KMS-11 (cell line): ENCODE data around the gene SLC19A1.

Source experiments
- H2AFZ ChIP-seq: fragments of 200-600 bp; sonication (generic); 2 replicates; pipeline ENCODE4 v1.6.1; 2016; ENCODE audit warnings: antibody characterized with exemption, mixed run types, low read depth
- H3K27ac ChIP-seq: fragments of 200-600 bp; sonication (generic); 2 replicates; pipeline ENCODE4 v1.6.1; 2016; ENCODE audit warnings: mild to moderate bottlenecking, mixed run types
- H3K27me3 ChIP-seq: fragments of 200-600 bp; sonication (generic); 2 replicates; pipeline ENCODE4 v1.6.1; 2017; ENCODE audit warnings: mild to moderate bottlenecking, low read depth, mixed run types, moderate library complexity; ENCODE audit not compliant: insufficient read depth
- H3K36me3 ChIP-seq: fragments of 200-600 bp; sonication (generic); 2 replicates; pipeline ENCODE4 v1.6.1; 2017; ENCODE audit warnings: mild to moderate bottlenecking, mixed run types; ENCODE audit not compliant: insufficient read depth
- H3K4me1 ChIP-seq: fragments of 200-600 bp; sonication (generic); 2 replicates; pipeline ENCODE4 v1.6.1; 2016; ENCODE audit warnings: mild to moderate bottlenecking, low read depth, mixed run types; ENCODE audit not compliant: poor library complexity, severe bottlenecking
- H3K4me2 ChIP-seq: fragments of 200-600 bp; sonication (generic); 2 replicates; pipeline ENCODE4 v1.7.0; 2016; ENCODE audit warnings: mild to moderate bottlenecking, mixed run types
- H3K4me3 ChIP-seq: fragments of 200-600 bp; sonication (generic); IDR thresholded peaks from 2 replicates; pipeline ENCODE4 v1.6.1; 2017; ENCODE audit warnings: low read depth, low read length, mixed read lengths; ENCODE audit not compliant: insufficient read depth
- H3K79me2 ChIP-seq: fragments of 200-600 bp; sonication (generic); 2 replicates; pipeline ENCODE4 v1.6.1; 2016; ENCODE audit warnings: low read depth, mixed run types; ENCODE audit not compliant: insufficient read depth
- H3K9ac ChIP-seq: fragments of 200-600 bp; sonication (generic); 2 replicates; pipeline ENCODE4 v1.6.1; 2016; ENCODE audit warnings: mild to moderate bottlenecking, mixed run types
- H4K20me1 ChIP-seq: fragments of 200-600 bp; sonication (generic); 2 replicates; pipeline ENCODE4 v1.6.1; 2016; ENCODE audit warnings: mild to moderate bottlenecking, mixed run types; ENCODE audit not compliant: insufficient read depth
- TF ChIP-seq, protein P1 (sequence below): fragments of 200-600 bp; sonication (generic); conservative IDR thresholded peaks from 2 replicates; pipeline ENCODE4 v1.6.1; 2017; ENCODE audit warnings: low read depth, mild to moderate bottlenecking, antibody characterized with exemption, low read length, moderate library complexity, mixed read lengths

The SLC19A1 gene

DNA sequence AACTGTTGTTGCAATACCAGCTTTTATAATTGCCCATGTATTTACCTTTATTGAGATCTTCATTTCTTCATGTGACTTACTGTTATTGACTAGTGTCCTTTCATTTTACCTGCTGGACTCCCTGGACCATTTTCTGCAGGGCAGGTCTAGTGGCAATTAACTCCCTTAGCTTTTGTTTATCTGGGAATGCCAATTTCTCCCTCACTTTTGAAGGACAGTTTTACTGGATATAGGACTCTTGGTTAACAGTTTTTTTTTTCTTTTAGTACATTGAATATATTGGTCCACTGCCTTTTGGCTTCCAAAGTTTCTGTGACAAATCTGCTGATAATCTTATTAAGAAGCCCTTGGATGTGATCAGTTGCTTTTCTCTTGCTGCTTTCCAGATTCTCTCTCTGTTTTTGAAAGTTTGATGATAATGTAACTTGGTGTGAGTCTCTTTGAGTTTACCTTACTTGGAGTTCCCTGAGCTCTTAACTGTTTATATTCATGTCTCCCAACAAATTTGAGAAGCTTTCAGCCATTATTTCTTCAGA lies 80.4 kb downstream of the SLC19A1 start:
- Histone ChIP-seq H3K9ac (no peak overlapping the region), H3K36me3 (no peaks in the 10 kb centered on the region), H4K20me1 (no peaks in the 10 kb centered on the region), H3K27me3 (peaks cover 80% of the 10 kb centered on the region), H3K79me2 (no peaks in the 10 kb centered on the region), H3K27ac (no peak overlapping the region), H3K4me1 (no peaks in the 10 kb centered on the region), H3K4me3 (no peak overlapping the region), H2AFZ (no peak overlapping the region), H3K4me2 (no peak overlapping the region)
- TF ChIP-seq, protein P1, sequence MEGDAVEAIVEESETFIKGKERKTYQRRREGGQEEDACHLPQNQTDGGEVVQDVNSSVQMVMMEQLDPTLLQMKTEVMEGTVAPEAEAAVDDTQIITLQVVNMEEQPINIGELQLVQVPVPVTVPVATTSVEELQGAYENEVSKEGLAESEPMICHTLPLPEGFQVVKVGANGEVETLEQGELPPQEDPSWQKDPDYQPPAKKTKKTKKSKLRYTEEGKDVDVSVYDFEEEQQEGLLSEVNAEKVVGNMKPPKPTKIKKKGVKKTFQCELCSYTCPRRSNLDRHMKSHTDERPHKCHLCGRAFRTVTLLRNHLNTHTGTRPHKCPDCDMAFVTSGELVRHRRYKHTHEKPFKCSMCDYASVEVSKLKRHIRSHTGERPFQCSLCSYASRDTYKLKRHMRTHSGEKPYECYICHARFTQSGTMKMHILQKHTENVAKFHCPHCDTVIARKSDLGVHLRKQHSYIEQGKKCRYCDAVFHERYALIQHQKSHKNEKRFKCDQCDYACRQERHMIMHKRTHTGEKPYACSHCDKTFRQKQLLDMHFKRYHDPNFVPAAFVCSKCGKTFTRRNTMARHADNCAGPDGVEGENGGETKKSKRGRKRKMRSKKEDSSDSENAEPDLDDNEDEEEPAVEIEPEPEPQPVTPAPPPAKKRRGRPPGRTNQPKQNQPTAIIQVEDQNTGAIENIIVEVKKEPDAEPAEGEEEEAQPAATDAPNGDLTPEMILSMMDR, result no peak

DNA sequence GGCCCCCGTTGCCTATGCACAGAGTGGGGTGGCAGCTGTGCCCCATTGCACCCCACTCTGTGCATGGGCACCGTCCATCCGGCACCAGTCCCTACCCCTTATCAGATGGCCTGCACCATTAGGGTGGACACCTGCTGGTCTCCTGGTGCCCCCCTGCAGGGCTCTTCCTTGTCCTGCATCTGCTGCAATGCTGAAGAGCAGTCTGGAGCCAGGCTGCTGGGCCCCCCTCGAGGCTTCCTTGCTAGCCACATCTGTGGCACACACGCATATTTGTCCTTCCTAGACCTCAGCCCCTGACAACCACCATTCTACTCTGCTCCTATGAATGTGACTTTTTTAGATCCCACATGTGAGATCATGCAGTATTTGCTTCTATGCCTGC lies 80.9 kb downstream of the SLC19A1 start:
- Histone ChIP-seq H3K27me3 (peaks cover 74% of the 10 kb centered on the region), H3K4me1 (no peaks in the 10 kb centered on the region), H3K9ac (no peak overlapping the region), H3K4me3 (no peak overlapping the region), H3K4me2 (no peak overlapping the region), H2AFZ (no peak overlapping the region), H3K36me3 (no peaks in the 10 kb centered on the region), H3K27ac (no peak overlapping the region), H4K20me1 (no peaks in the 10 kb centered on the region), H3K79me2 (no peaks in the 10 kb centered on the region)
- TF ChIP-seq, protein P1, result no peak

DNA sequence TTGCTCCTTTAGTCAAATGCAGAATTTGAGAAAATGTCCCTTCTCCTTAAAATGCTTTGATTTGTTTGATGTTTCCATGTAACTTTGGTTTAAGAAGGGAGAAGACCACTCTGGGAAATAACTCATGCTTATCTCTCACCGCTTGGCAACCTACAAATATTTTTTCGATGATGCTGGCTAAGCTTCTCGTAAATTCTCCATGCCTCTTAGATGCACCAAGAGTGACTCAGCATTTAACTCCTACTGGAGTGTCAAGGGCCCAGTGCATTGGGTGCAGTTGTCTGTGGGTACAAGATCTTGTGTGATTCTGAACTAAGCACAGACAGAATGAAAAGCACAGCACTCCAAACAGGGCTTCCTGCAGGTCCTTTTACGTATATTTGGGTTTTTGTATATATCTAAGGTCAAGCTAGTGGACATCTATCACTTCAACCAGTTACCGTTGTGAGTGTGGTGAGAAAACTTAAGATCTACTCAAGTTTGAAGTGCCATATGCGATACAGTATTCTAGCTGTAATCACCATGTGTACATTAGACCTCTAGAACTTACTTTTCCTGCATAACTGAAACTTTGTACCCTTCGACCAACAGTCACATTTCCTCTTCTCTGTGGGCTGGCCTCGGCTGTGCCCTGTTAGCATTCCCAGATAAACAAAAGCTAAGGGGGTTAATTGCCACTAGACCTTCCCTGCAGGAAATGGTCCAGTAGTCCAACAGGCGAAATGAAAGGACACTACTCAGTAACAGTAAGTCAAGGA lies 81.5 kb downstream of the SLC19A1 start:
- H3K36me3 ChIP-seq, result no peaks in the 10 kb centered on the region
- no peak overlapping the region for H2AFZ ChIP-seq
- H3K4me2 ChIP-seq, result no peak overlapping the region
- H3K79me2 ChIP-seq, result no peaks in the 10 kb centered on the region
- no peaks in the 10 kb centered on the region for H3K4me1 ChIP-seq
- H4K20me1 ChIP-seq, result no peaks in the 10 kb centered on the region
- peaks cover 69% of the 10 kb centered on the region for H3K27me3 ChIP-seq
- no peak overlapping the region for H3K4me3 ChIP-seq
- H3K27ac ChIP-seq, result no peak overlapping the region
- TF ChIP-seq, protein P1, result no peak
- no peak overlapping the region for H3K9ac ChIP-seq

DNA sequence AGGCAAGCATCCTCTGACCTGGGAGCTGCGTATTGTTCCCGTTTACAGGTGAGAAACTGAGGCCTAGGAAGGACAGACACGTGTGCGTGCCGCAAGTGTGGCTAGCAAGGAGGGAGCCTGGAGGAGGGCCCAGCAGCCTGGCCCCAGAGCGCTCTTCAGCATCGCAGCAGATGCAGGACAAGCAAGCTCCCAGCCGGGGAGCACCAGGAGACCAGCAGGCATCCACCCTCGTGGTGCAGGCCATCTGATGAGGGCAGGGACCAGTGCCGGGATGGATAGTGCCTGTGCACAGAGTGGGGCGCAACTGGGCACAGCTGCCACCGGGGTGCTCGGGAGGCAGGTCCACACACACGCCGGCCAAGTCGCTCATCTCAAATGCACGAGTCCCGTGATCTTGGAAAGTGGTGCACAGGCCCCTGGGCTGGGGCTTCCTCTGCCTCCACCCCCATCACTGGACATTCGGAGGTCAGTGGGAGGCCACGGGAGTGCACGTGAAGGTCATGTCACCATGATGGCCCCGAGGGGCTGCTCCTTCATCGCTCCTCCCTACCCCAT lies 82.2 kb downstream of the SLC19A1 start:
- no peak overlapping the region for H3K4me2 ChIP-seq
- H3K27ac ChIP-seq, result no peak overlapping the region
- no peak overlapping the region for H3K9ac ChIP-seq
- no peaks in the 10 kb centered on the region for H3K36me3 ChIP-seq
- peaks cover 69% of the 10 kb centered on the region for H3K27me3 ChIP-seq
- no peaks in the 10 kb centered on the region for H4K20me1 ChIP-seq
- no peak overlapping the region for H2AFZ ChIP-seq
- no peaks in the 10 kb centered on the region for H3K79me2 ChIP-seq
- no peak overlapping the region for H3K4me3 ChIP-seq
- no peaks in the 10 kb centered on the region for H3K4me1 ChIP-seq
- TF ChIP-seq, protein P1, result no peak
